ENCODE measurements around the gene NRAP. TPM values are rescaled to one million over a fixed set of nuclear protein-coding genes. Genes with fewer than 3 reads are reported as not detected.

Gene NRAP
- total and polyA plus RNA-seq, 4 donors: 0.02 to 0.04 TPM; not detected in 2

- Histone ChIP-seq H3K9me3 (ENCODE audit: control insufficient read depth in 4 of 4, insufficient read depth in 3 of 4, low read length in 3 of 4) (peaks cover 0 to 9% (median 0%) of the 10 kb centered on the region in 4 donors), H3K4me1 (ENCODE audit: control insufficient read depth in 5 of 5, insufficient read depth in 5 of 5, low read length in 5 of 5) (peaks cover 0 to 8% (median 0%) of the 10 kb centered on the region in 5 donors), H3K27ac (ENCODE audit: low read depth in 1 of 2, low read length in 1 of 2) (no peak overlapping the region), H3K36me3 (ENCODE audit: control insufficient read depth in 4 of 4, insufficient read depth in 4 of 4, low read length in 4 of 4) (no peaks in the 10 kb centered on the region), H3K4me3 (no peak overlapping the region), H3K9ac (ENCODE audit: insufficient read depth in 1 of 2, low read length in 2 of 2) (no peak overlapping the region), H3K27me3 (ENCODE audit: control insufficient read depth in 3 of 3, insufficient read depth in 3 of 3, low read length in 2 of 3) (no peaks in the 10 kb centered on the region)
- WGBS, 2 donors: 42 to 52% methylated on average over 11 of the region's 11 CpGs
- peak in 2 of 3 donors; percentile 42 to 67 for DNase-seq
- ATAC-seq (ENCODE audit: insufficient read depth, low FRiP score): no peak
- TF ChIP-seq CTCF (IDR thresholded peaks at IDR 0.05; ENCODE audit: control extremely low read depth, extremely low read depth): no peak
Measured at GRCh38 chr10:113572520-113573290, 91.1 kb downstream of the NRAP start.

- WGBS, 2 donors: 56 to 66% methylated on average over 8 of the region's 8 CpGs
- Histone ChIP-seq H3K9ac (ENCODE audit: insufficient read depth in 1 of 2, low read length in 2 of 2) (no peak overlapping the region), H3K4me3 (no peak overlapping the region), H3K27ac (ENCODE audit: low read depth in 1 of 2, low read length in 1 of 2) (no peak overlapping the region), H3K36me3 (ENCODE audit: control insufficient read depth in 4 of 4, insufficient read depth in 4 of 4, low read length in 4 of 4) (no peaks in the 10 kb centered on the region), H3K9me3 (ENCODE audit: control insufficient read depth in 4 of 4, insufficient read depth in 3 of 4, low read length in 3 of 4) (peaks cover 0 to 4% (median 0%) of the 10 kb centered on the region in 4 donors), H3K4me1 (ENCODE audit: control insufficient read depth in 5 of 5, insufficient read depth in 5 of 5, low read length in 5 of 5) (peaks cover 0 to 8% (median 0%) of the 10 kb centered on the region in 5 donors), H3K27me3 (ENCODE audit: control insufficient read depth in 3 of 3, insufficient read depth in 3 of 3, low read length in 2 of 3) (no peaks in the 10 kb centered on the region)
- ATAC-seq (ENCODE audit: insufficient read depth, low FRiP score): no peak
- peak; percentile 15 to 34 (median 21) for DNase-seq
- no peak for TF ChIP-seq CTCF (IDR thresholded peaks at IDR 0.05; ENCODE audit: control extremely low read depth, extremely low read depth)
Measured at GRCh38 chr10:113569576-113569975, 94.3 kb downstream of the NRAP start.

DNA sequence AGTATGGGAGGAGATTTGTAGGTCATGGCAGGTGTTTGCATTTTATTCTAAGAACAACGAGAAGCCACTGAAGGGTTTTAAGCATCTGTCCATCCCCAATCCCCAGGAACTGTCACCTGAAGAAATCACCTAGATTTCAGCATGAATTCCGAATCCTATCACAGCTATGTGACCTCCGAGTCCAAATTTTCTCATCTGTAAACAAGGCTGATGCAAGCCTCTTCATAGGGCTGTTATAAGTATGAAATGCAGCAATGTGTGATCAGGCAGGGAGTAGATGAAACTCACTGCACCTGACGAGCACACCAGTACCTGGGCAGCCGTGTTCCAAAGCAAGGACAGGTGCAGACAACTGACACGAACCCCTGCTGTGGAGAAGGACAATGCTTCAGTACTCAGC is 97.0 kb downstream of the NRAP start:
- Histone ChIP-seq H3K9ac (ENCODE audit: insufficient read depth in 1 of 2, low read length in 2 of 2) (no peak overlapping the region), H3K9me3 (ENCODE audit: control insufficient read depth in 4 of 4, insufficient read depth in 3 of 4, low read length in 3 of 4) (peaks cover 0 to 4% (median 0%) of the 10 kb centered on the region in 4 donors), H3K4me1 (ENCODE audit: control insufficient read depth in 5 of 5, insufficient read depth in 5 of 5, low read length in 5 of 5) (peaks cover 0 to 8% (median 0%) of the 10 kb centered on the region in 5 donors), H3K4me3 (no peak overlapping the region), H3K36me3 (ENCODE audit: control insufficient read depth in 4 of 4, insufficient read depth in 4 of 4, low read length in 4 of 4) (no peaks in the 10 kb centered on the region), H3K27me3 (ENCODE audit: control insufficient read depth in 3 of 3, insufficient read depth in 3 of 3, low read length in 2 of 3) (no peaks in the 10 kb centered on the region), H3K27ac (ENCODE audit: low read depth in 1 of 2, low read length in 1 of 2) (no peak overlapping the region)
- 64 to 89% methylated on average over 6 of the region's 6 CpGs for WGBS, 2 donors
- no peak for DNase-seq
- no peak for ATAC-seq (ENCODE audit: insufficient read depth, low FRiP score)
- no peak for TF ChIP-seq CTCF (IDR thresholded peaks at IDR 0.05; ENCODE audit: control extremely low read depth, extremely low read depth)

Data from lung (tissue), 12 donors.